K562 (cell line): ENCODE results near the gene POLA1. TPM values are rescaled to one million over a fixed set of nuclear protein-coding genes. Genes with fewer than 3 reads are reported as not detected.

Experiments used
- ETS2 ChIP-seq: IDR thresholded peaks from 2 replicates; pipeline ENCODE4 v1.6.1; 2016; ENCODE audit warnings: borderline replicate concordance, missing genetic modification characterization, mild to moderate bottlenecking, moderate library complexity, missing compliant biosample characterization; ENCODE audit not compliant: poor library complexity, severe bottlenecking
- KDM1A ChIP-seq, 2 experiments: fragments of 450-650 bp; IDR thresholded peaks; 2 replicates each; pipeline ENCODE4 v1.6.1; 2016; ENCODE audit warnings: mild to moderate bottlenecking in 2 of 2
- L3MBTL2 ChIP-seq: fragments of 450-650 bp; IDR thresholded peaks from 2 replicates; pipeline ENCODE4 v1.6.1; 2016; ENCODE audit warnings: mild to moderate bottlenecking, moderate library complexity
- PHF20 ChIP-seq: fragments of 450-650 bp; IDR thresholded peaks from 2 replicates; pipeline ENCODE4 v1.6.1; 2018; ENCODE audit not compliant: partially characterized antibody
- PURB ChIP-seq: sonication (generic); formaldehyde crosslinking; IDR thresholded peaks from 2 replicates; pipeline ENCODE4 v1.9.0; 2021; ENCODE audit warnings: low read depth, mild to moderate bottlenecking, missing genetic modification reagents
- RFX7 ChIP-seq: fragments of 250-450 bp; sonication (Bioruptor Pico); IDR thresholded peaks from 2 replicates; pipeline ENCODE4 v1.5.1; 2021; ENCODE audit warnings: mild to moderate bottlenecking
- SOX6 ChIP-seq: fragments of 450-650 bp; IDR thresholded peaks from 2 replicates; pipeline ENCODE4 v1.6.1; 2014; ENCODE audit warnings: mild to moderate bottlenecking
- SRSF1 ChIP-seq: fragments of 200-400 bp; formaldehyde crosslinking; IDR thresholded peaks from 2 replicates; pipeline ENCODE4 v1.6.1; 2017; ENCODE audit warnings: mild to moderate bottlenecking, low read depth, low read length, moderate library complexity
- ZC3H11A ChIP-seq: IDR thresholded peaks from 2 replicates; pipeline ENCODE4 v1.6.1; 2012; ENCODE audit warnings: low read depth, low read length, improper control_type of control experiment
- ZNF408 ChIP-seq: fragments of 250-450 bp; sonication (Bioruptor Pico); IDR thresholded peaks from 2 replicates; pipeline ENCODE4 v1.4.0; 2020; ENCODE audit warnings: low read depth, mild to moderate bottlenecking, moderate library complexity
- polyA plus RNA-seq, 8 experiments: library from polyadenylated mRNA; depleted of rRNA in 4 of 8; stranded (reverse) in 5 of 8; unstranded in 3 of 8; fragments of >200 nt; fragmentation: Nextera tagmentation in 2 of 8; fragmentation: Illumina TruSeq in 1 of 8; extraction: Ambion mirVana in 2 of 8; extraction: Trizol in 1 of 8; gene quantifications; 2 replicates each; pipeline versions ENCODE4 v1.2.1 to v1.2.3, GENCODE V29; 2011 to 2014; ENCODE audit warnings: inconsistent platforms in 1 of 8, missing spikeins in 1 of 8
- total RNA-seq, 7 experiments: library from RNA; depleted of rRNA in 6 of 7; stranded (reverse); fragments of >200 nt in 6 of 7; fragmentation: Illumina TruSeq in 2 of 7; extraction: Trizol in 2 of 7; gene quantifications; 2 replicates each; pipeline versions ENCODE4 v1.2.1 to v1.2.3, GENCODE V29; 2011 to 2021; ENCODE audit warnings: low replicate concordance in 1 of 7
- TF ChIP-seq, protein P1 (sequence below), 2 experiments: fragments of 450-650 bp; formaldehyde crosslinking in 1 of 2; IDR thresholded peaks; 2 replicates each; pipeline versions ENCODE4 v1.4.0 to v1.6.1; 2014 to 2020; ENCODE audit warnings: mild to moderate bottlenecking in 2 of 2, borderline replicate concordance in 1 of 2, low read depth in 1 of 2
- TF ChIP-seq, protein P2 (sequence below), 2 experiments: IDR thresholded peaks; 2 replicates each; pipeline ENCODE4 v1.6.1; 2011; ENCODE audit warnings: borderline replicate concordance in 1 of 2, control low read depth in 1 of 2, low read depth in 1 of 2, low read length in 1 of 2, mild to moderate bottlenecking in 1 of 2, mixed read lengths in 1 of 2, moderate library complexity in 1 of 2; ENCODE audit not compliant: insufficient read depth in 1 of 2, insufficient read length in 1 of 2, poor library complexity in 1 of 2, severe bottlenecking in 1 of 2; ENCODE audit errors: extremely low read depth in 1 of 2

Gene POLA1
- total and polyA plus RNA-seq, 9 of the 15 experiments (the other 6 are each of a cell fraction or from before 2014, with no cell fraction given), result 8.6 to 48.4 (median 27.4) TPM

DNA sequence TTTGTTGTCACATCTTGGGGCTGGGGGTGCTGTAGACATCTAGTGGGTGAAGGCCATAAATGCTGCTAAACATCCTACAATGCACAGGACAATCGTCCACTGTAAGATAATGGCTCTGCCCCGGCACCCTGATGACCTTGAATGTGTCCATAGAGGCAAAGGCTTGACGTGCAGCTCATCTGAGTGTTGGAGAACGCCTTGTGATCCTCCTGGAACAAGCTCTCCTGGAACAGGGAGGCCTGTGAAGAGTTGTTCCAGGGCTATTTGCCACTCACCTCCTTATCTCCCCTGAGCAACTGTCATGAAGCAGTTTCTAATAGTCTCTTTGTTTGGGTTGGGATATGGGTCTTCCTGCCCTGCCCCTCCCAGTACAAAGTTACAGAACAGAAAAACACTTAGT, 31.4 kb upstream of the POLA1 start (continued):
- TF ChIP-seq, protein P1, sequence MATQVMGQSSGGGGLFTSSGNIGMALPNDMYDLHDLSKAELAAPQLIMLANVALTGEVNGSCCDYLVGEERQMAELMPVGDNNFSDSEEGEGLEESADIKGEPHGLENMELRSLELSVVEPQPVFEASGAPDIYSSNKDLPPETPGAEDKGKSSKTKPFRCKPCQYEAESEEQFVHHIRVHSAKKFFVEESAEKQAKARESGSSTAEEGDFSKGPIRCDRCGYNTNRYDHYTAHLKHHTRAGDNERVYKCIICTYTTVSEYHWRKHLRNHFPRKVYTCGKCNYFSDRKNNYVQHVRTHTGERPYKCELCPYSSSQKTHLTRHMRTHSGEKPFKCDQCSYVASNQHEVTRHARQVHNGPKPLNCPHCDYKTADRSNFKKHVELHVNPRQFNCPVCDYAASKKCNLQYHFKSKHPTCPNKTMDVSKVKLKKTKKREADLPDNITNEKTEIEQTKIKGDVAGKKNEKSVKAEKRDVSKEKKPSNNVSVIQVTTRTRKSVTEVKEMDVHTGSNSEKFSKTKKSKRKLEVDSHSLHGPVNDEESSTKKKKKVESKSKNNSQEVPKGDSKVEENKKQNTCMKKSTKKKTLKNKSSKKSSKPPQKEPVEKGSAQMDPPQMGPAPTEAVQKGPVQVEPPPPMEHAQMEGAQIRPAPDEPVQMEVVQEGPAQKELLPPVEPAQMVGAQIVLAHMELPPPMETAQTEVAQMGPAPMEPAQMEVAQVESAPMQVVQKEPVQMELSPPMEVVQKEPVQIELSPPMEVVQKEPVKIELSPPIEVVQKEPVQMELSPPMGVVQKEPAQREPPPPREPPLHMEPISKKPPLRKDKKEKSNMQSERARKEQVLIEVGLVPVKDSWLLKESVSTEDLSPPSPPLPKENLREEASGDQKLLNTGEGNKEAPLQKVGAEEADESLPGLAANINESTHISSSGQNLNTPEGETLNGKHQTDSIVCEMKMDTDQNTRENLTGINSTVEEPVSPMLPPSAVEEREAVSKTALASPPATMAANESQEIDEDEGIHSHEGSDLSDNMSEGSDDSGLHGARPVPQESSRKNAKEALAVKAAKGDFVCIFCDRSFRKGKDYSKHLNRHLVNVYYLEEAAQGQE (IDR thresholded peaks at IDR 0.05; ENCODE audit: borderline replicate concordance), result no peak
- TF ChIP-seq, protein P1 (CRISPR knock-in tag; IDR thresholded peaks at IDR 0.05; ENCODE audit: low read depth), result no peak
- TF ChIP-seq SOX6, result 0 out of 2 replicates have a peak, but pooled peaks have one; percentile 37
- no peak for TF ChIP-seq RFX7 (CRISPR knock-in tag)
- TF ChIP-seq PURB (CRISPR knock-in tag), result no peak
- no peak for TF ChIP-seq ZNF408 (CRISPR knock-in tag)
- TF ChIP-seq SRSF1, result no peak
- no peak for TF ChIP-seq ZC3H11A
- no peak for TF ChIP-seq L3MBTL2
- TF ChIP-seq, protein P2, sequence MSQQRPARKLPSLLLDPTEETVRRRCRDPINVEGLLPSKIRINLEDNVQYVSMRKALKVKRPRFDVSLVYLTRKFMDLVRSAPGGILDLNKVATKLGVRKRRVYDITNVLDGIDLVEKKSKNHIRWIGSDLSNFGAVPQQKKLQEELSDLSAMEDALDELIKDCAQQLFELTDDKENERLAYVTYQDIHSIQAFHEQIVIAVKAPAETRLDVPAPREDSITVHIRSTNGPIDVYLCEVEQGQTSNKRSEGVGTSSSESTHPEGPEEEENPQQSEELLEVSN (IDR thresholded peaks at IDR 0.05; ENCODE audit: borderline replicate concordance in 1 of 2, extremely low read depth in 1 of 2, insufficient read depth in 1 of 2, insufficient read length in 1 of 2, low read depth in 1 of 2, low read length in 1 of 2, poor library complexity in 1 of 2, severe bottlenecking in 1 of 2), result no peak
- no peak for TF ChIP-seq ETS2 (tag)
- TF ChIP-seq PHF20, result no peak
- no peak for TF ChIP-seq KDM1A (IDR thresholded peaks at IDR 0.05)
